Measurements from ENCODE around the gene SPATA6.

The SPATA6 gene

GRCh38 chr1:48261881-48262400 is 210.1 kb downstream of the SPATA6 start:
- ATAC-seq = no peak
- TF ChIP-seq CREB5 (CRISPR knock-in tag; IDR thresholded peaks at IDR 0.05; ENCODE audit: low read depth) (no peak), TCF4 (CRISPR knock-in tag; IDR thresholded peaks at IDR 0.05; ENCODE audit: borderline replicate concordance) (no peak), ZFP30 (CRISPR knock-in tag; IDR thresholded peaks at IDR 0.05) (no peak), BACH2 (CRISPR knock-in tag; IDR thresholded peaks at IDR 0.05; ENCODE audit: borderline replicate concordance) (no peak), SNAI2 (CRISPR knock-in tag; IDR thresholded peaks at IDR 0.05) (no peak), POU6F1 (CRISPR knock-in tag; IDR thresholded peaks at IDR 0.05; ENCODE audit: borderline replicate concordance, low read depth) (no peak), ZFP3 (CRISPR knock-in tag; IDR thresholded peaks at IDR 0.05) (no peak), ARNTL (CRISPR knock-in tag; IDR thresholded peaks at IDR 0.05; ENCODE audit: borderline replicate concordance, low read depth) (no peak), ZNF70 (CRISPR knock-in tag; IDR thresholded peaks at IDR 0.05) (no peak)

GRCh38 chr1:48258106-48258505 is 213.9 kb downstream of the SPATA6 start:
- no peak for TF ChIP-seq GLIS3 (CRISPR knock-in tag; IDR thresholded peaks at IDR 0.05)
- TF ChIP-seq SNAI2 (CRISPR knock-in tag; IDR thresholded peaks at IDR 0.05) = no peak
- TF ChIP-seq ZNF8 (CRISPR knock-in tag; IDR thresholded peaks at IDR 0.05) = no peak
- TF ChIP-seq OSR1 (CRISPR knock-in tag; IDR thresholded peaks at IDR 0.05) = no peak
- TF ChIP-seq ZC3H10 (CRISPR knock-in tag; IDR thresholded peaks at IDR 0.05) = no peak
- TF ChIP-seq ZNF70 (CRISPR knock-in tag; IDR thresholded peaks at IDR 0.05) = no peak
- TF ChIP-seq POU6F1 (CRISPR knock-in tag; IDR thresholded peaks at IDR 0.05; ENCODE audit: borderline replicate concordance, low read depth) = no peak
- no peak for TF ChIP-seq CREB5 (CRISPR knock-in tag; IDR thresholded peaks at IDR 0.05; ENCODE audit: low read depth)
- no peak for TF ChIP-seq ZFP3 (CRISPR knock-in tag; IDR thresholded peaks at IDR 0.05)
- TF ChIP-seq BACH2 (CRISPR knock-in tag; IDR thresholded peaks at IDR 0.05; ENCODE audit: borderline replicate concordance) = no peak
- TF ChIP-seq RARB (CRISPR knock-in tag; IDR thresholded peaks at IDR 0.05) = no peak
- no peak for TF ChIP-seq ESRRG (CRISPR knock-in tag; IDR thresholded peaks at IDR 0.05)
- TF ChIP-seq CSRNP3 (CRISPR knock-in tag; IDR thresholded peaks at IDR 0.05) = no peak
- TF ChIP-seq PATZ1 (CRISPR knock-in tag; IDR thresholded peaks at IDR 0.05; ENCODE audit: borderline replicate concordance) = no peak
- no peak for TF ChIP-seq PPARA (CRISPR knock-in tag; IDR thresholded peaks at IDR 0.05; ENCODE audit: borderline replicate concordance)
- no peak for TF ChIP-seq ZFP30 (CRISPR knock-in tag; IDR thresholded peaks at IDR 0.05)
- TF ChIP-seq ARNTL (CRISPR knock-in tag; IDR thresholded peaks at IDR 0.05; ENCODE audit: borderline replicate concordance, low read depth) = no peak
- no peak for ATAC-seq

- no peak for ATAC-seq
- TF ChIP-seq TOX (CRISPR knock-in tag; IDR thresholded peaks at IDR 0.05; ENCODE audit: borderline replicate concordance) (no peak), SNAI2 (CRISPR knock-in tag; IDR thresholded peaks at IDR 0.05) (no peak), PATZ1 (CRISPR knock-in tag; IDR thresholded peaks at IDR 0.05; ENCODE audit: borderline replicate concordance) (no peak), ARNTL (CRISPR knock-in tag; IDR thresholded peaks at IDR 0.05; ENCODE audit: borderline replicate concordance, low read depth) (no peak), ESRRG (CRISPR knock-in tag; IDR thresholded peaks at IDR 0.05) (no peak), ZNF565 (CRISPR knock-in tag; conservative IDR thresholded peaks at IDR 0.05; ENCODE audit: low read depth) (no peak), TCF4 (CRISPR knock-in tag; IDR thresholded peaks at IDR 0.05; ENCODE audit: borderline replicate concordance) (no peak), TSHZ2 (CRISPR knock-in tag; IDR thresholded peaks at IDR 0.05) (no peak), ZNF70 (CRISPR knock-in tag; IDR thresholded peaks at IDR 0.05) (no peak)
Observed at GRCh38 chr1:48254254-48254653, 217.8 kb downstream of the SPATA6 start.

Measured in SK-N-SH treated with all-trans-retinoic acid at 6 μM for 48 hours (cell line).